GM21825 (cell line): ENCODE results near the gene VSIR.

Source experiments
- ATAC-seq: cut with Tn5 transposase; IDR thresholded peaks from one replicate; pipeline ENCODE4 v1.9.1; 2021; ENCODE audit warnings: mild to moderate bottlenecking, moderate library complexity; ENCODE audit not compliant: unreplicated experiment

Gene VSIR

GRCh38 chr10:71735709-71736569 lies 37.4 kb downstream of the VSIR start:
- ATAC-seq, result no peak

- no peak for ATAC-seq
These were observed 38.5 kb downstream of the VSIR start for GRCh38 chr10:71734797-71735196.

GRCh38 chr10:71731791-71732190 lies 41.5 kb downstream of the VSIR start:
- ATAC-seq, result no peak

GRCh38 chr10:71729161-71729636 lies 44.1 kb downstream of the VSIR start:
- ATAC-seq, result no peak

GRCh38 chr10:71727738-71728737 lies 45.3 kb downstream of the VSIR start:
- peak; percentile 44 for ATAC-seq

GRCh38 chr10:71727105-71727737 lies 46.1 kb downstream of the VSIR start:
- peak; percentile 35 for ATAC-seq

GRCh38 chr10:71726580-71727104 lies 46.7 kb downstream of the VSIR start:
- ATAC-seq, result no peak

- no peak for ATAC-seq
These were observed 47.2 kb downstream of the VSIR start for GRCh38 chr10:71725998-71726579.

- no peak for ATAC-seq
These were observed 48.1 kb downstream of the VSIR start for GRCh38 chr10:71725249-71725648.

- ATAC-seq, result no peak
These were observed 48.8 kb downstream of the VSIR start for GRCh38 chr10:71724539-71724938.

GRCh38 chr10:71723311-71723710 lies 50.0 kb downstream of the VSIR start:
- ATAC-seq, result no peak

- ATAC-seq, result no peak
These were observed 50.5 kb downstream of the VSIR start for GRCh38 chr10:71722849-71723248.

GRCh38 chr10:71721313-71721712 lies 52.0 kb downstream of the VSIR start:
- ATAC-seq, result no peak

- no peak for ATAC-seq
These were observed 53.0 kb downstream of the VSIR start for GRCh38 chr10:71720288-71720687.

GRCh38 chr10:71719464-71720201 lies 53.7 kb downstream of the VSIR start, which contains the start of gene C10orf105:
Gene C10orf105, minus strand, starts transcription at chr10:71719778. Its CDS starts 3,441 bp downstream, at chr10:71716337.
- ATAC-seq, result no peak

GRCh38 chr10:71719042-71719441 lies 54.3 kb downstream of the VSIR start:
- no peak for ATAC-seq

GRCh38 chr10:71718165-71718698 lies 55.1 kb downstream of the VSIR start:
- no peak for ATAC-seq

- no peak for ATAC-seq
These were observed 55.8 kb downstream of the VSIR start for GRCh38 chr10:71717551-71717951.

- no peak for ATAC-seq
These were observed 56.3 kb downstream of the VSIR start for GRCh38 chr10:71717056-71717455.
